RWPE2 (cell line): ENCODE measurements around the gene POU2F1.

ENCODE experiments used
- ATAC-seq: fragments of 200-7000 bp; cut with Tn5 transposase; 3 replicates; pipeline ENCODE4 v1.9.1; 2021; ENCODE audit warnings: low read depth
- DNase-seq: peaks from one replicate; pipeline ENCODE4 v3.0.0-alpha.2; 2020; ENCODE audit warnings: low spot score
- H3K27ac ChIP-seq: fragments of 450-650 bp; 2 replicates; pipeline ENCODE4 v1.5.1; 2017; ENCODE audit warnings: mild to moderate bottlenecking; ENCODE audit not compliant: poor library complexity, severe bottlenecking
- H3K27me3 ChIP-seq: fragments of 250-450 bp; sonication (Bioruptor Pico); 2 replicates; pipeline ENCODE4 v1.5.1; 2021; ENCODE audit warnings: mild to moderate bottlenecking, moderate library complexity; ENCODE audit not compliant: insufficient read depth, poor library complexity, severe bottlenecking
- H3K36me3 ChIP-seq: fragments of 250-450 bp; sonication (Bioruptor Pico); 2 replicates; pipeline ENCODE4 v1.5.1; 2020; ENCODE audit warnings: low read depth, mild to moderate bottlenecking, moderate library complexity
- H3K4me1 ChIP-seq: fragments of 250-450 bp; sonication (Bioruptor Pico); 2 replicates; pipeline ENCODE4 v1.5.1; 2021; ENCODE audit warnings: mild to moderate bottlenecking, moderate library complexity; ENCODE audit not compliant: insufficient read depth, poor library complexity, severe bottlenecking
- H3K4me3 ChIP-seq: fragments of 250-450 bp; sonication (Bioruptor Pico); 2 replicates; pipeline ENCODE4 v1.5.1; 2021; ENCODE audit warnings: mild to moderate bottlenecking, moderate library complexity; ENCODE audit not compliant: severe bottlenecking
- H3K9me3 ChIP-seq: fragments of 250-450 bp; sonication (Bioruptor Pico); 2 replicates; pipeline ENCODE4 v1.5.1; 2021; ENCODE audit warnings: mild to moderate bottlenecking, moderate library complexity; ENCODE audit not compliant: severe bottlenecking
- CTCF ChIP-seq: fragments of 450-650 bp; IDR thresholded peaks from one replicate; pipeline ENCODE4 v1.5.1; 2017; ENCODE audit warnings: mild to moderate bottlenecking, moderate library complexity; ENCODE audit not compliant: poor library complexity, severe bottlenecking

POU2F1 gene

GRCh38 chr1:167207940-167208623 is 12.6 kb upstream of the POU2F1 start:
- Histone ChIP-seq H3K27ac (no peak overlapping the region), H3K4me1 (no peaks in the 10 kb centered on the region), H3K4me3 (no peak overlapping the region), H3K27me3 (no peaks in the 10 kb centered on the region), H3K9me3 (peaks cover 3% of the 10 kb centered on the region), H3K36me3 (no peaks in the 10 kb centered on the region)
- TF ChIP-seq CTCF: no peak
- no peak for ATAC-seq
- DNase-seq: no peak

DNA sequence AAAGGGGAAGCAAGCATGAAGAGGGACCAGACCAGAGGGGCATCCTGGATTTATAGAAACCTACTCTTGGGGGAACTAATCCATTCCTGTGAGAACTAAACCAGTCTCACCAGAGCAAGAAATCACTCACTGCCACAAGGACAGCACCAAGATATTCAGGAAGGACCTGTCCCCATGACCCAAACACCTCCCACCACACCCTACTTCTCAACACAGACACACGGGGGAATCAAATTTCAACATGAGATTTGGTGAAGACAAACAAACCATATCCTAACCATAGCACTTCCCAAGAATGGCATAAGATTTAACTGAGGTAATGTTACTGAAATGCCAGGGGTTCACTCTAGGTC is 12.1 kb upstream of the POU2F1 start:
- no peak for DNase-seq
- no peak for TF ChIP-seq CTCF
- peaks cover 3% of the 10 kb centered on the region for H3K9me3 ChIP-seq

DNA sequence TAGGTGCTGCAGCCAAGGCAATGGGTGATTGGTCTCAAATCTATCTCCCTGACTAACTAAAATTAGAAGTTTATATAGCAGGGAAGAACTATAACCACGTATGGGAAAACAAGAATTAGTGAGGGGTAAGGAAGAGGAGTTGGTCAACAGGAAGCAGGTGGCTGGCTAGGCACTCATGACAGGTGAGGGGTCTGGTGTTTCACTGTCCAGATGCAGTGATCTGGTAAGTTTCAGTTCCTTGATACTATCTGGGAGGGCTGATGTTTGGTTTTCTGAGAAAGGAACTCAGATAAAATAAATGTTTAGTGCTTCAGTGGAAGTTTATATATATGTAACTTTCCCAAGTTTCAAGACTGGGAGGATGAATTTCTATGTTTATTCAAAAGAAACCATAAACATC is 11.6 kb upstream of the POU2F1 start:
- Histone ChIP-seq H3K9me3 (peaks cover 3% of the 10 kb centered on the region), H3K36me3 (no peaks in the 10 kb centered on the region), H3K27me3 (no peaks in the 10 kb centered on the region), H3K27ac (no peak overlapping the region), H3K4me1 (no peaks in the 10 kb centered on the region), H3K4me3 (no peak overlapping the region)
- DNase-seq (no peak), ATAC-seq (no peak)
- no peak for TF ChIP-seq CTCF

More for the DNA sequence above, 12.1 kb upstream of the POU2F1 start:
- ATAC-seq: no peak
- Histone ChIP-seq H3K27me3 (no peaks in the 10 kb centered on the region), H3K4me1 (no peaks in the 10 kb centered on the region), H3K36me3 (no peaks in the 10 kb centered on the region), H3K27ac (no peak overlapping the region), H3K4me3 (no peak overlapping the region)

GRCh38 chr1:167210966-167211674 is 9.6 kb upstream of the POU2F1 start:
- ATAC-seq (no peak), DNase-seq (no peak)
- Histone ChIP-seq H3K4me1 (no peaks in the 10 kb centered on the region), H3K27me3 (no peaks in the 10 kb centered on the region), H3K4me3 (no peak overlapping the region), H3K9me3 (no peaks in the 10 kb centered on the region), H3K36me3 (no peaks in the 10 kb centered on the region), H3K27ac (no peak overlapping the region)
- TF ChIP-seq CTCF: no peak

GRCh38 chr1:167212025-167212424 is 8.7 kb upstream of the POU2F1 start:
- no peaks in the 10 kb centered on the region for H3K4me1 ChIP-seq
- DNase-seq (no peak), ATAC-seq (no peak)
- no peak overlapping the region for H3K4me3 ChIP-seq
- no peaks in the 10 kb centered on the region for H3K27me3 ChIP-seq
- H3K36me3 ChIP-seq: no peaks in the 10 kb centered on the region
- H3K9me3 ChIP-seq: no peaks in the 10 kb centered on the region
- no peak for TF ChIP-seq CTCF
- no peak overlapping the region for H3K27ac ChIP-seq
